HEK293 (cell line): ENCODE data around the gene ZDHHC8.

ENCODE experiments used
- CTCF ChIA-PET: fragments of 350-600 bp; formaldehyde crosslinking; extraction: SDS; loops from one replicate; lab custom pipeline; 2021; ENCODE audit warnings: antibody characterized with exemption; lab: Yijun Ruan, JAX
- POLR2A ChIA-PET: fragments of 300-600 bp; formaldehyde crosslinking; extraction: SDS; loops from one replicate; lab custom pipeline; 2020; ENCODE audit warnings: antibody characterized with exemption, inconsistent platforms; lab: Yijun Ruan, JAX
- H3K27ac ChIP-seq: fragments of 200-500 bp; sonication (Bioruptor generic); 2 replicates; pipeline ENCODE4 v1.5.1; 2014; ENCODE audit warnings: low read depth, low read length, control low read depth, inconsistent platforms; ENCODE audit errors: extremely low read depth
- H3K36me3 ChIP-seq, 2 experiments: fragments of 200-500 bp in 1 of 2; sonication (Bioruptor generic) in 1 of 2; 1 replicate in 1 of 2; 2 replicates in 1 of 2; pipeline ENCODE4 v1.5.1; 2014 to 2017; ENCODE audit warnings: inconsistent platforms in 2 of 2, low read length in 2 of 2; ENCODE audit not compliant: control insufficient read depth in 2 of 2, insufficient read depth in 1 of 2
- H3K4me1 ChIP-seq: fragments of 200-500 bp; sonication (Bioruptor generic); 2 replicates; pipeline ENCODE4 v1.5.1; 2014; ENCODE audit warnings: mild to moderate bottlenecking, low read length, inconsistent platforms; ENCODE audit not compliant: control insufficient read depth, insufficient read depth
- H3K4me3 ChIP-seq: 2 replicates; pipeline ENCODE4 v1.5.1; 2011; ENCODE audit warnings: low read depth, mild to moderate bottlenecking, control low read depth, low read length, moderate library complexity
- H3K9me3 ChIP-seq: fragments of 200-500 bp; sonication (Bioruptor generic); 2 replicates; pipeline ENCODE4 v1.5.1; 2014; ENCODE audit warnings: low read depth, low read length, inconsistent platforms; ENCODE audit not compliant: control insufficient read depth, insufficient read depth
- EGR2 ChIP-seq: fragments of 450-650 bp; formaldehyde crosslinking; IDR thresholded peaks from 2 replicates; pipeline ENCODE4 v1.5.1; 2016; ENCODE audit warnings: low read depth, missing biosample characterization, missing genetic modification characterization
- GLIS2 ChIP-seq: fragments of 450-650 bp; formaldehyde crosslinking; IDR thresholded peaks from 2 replicates; pipeline ENCODE4 v1.5.1; 2016; ENCODE audit warnings: missing biosample characterization, missing genetic modification characterization
- SP7 ChIP-seq: fragments of 450-650 bp; formaldehyde crosslinking; IDR thresholded peaks from 2 replicates; pipeline ENCODE4 v1.5.1; 2016; ENCODE audit warnings: missing biosample characterization, missing genetic modification characterization
- ZNF366 ChIP-seq: fragments of 450-650 bp; formaldehyde crosslinking; conservative IDR thresholded peaks from 2 replicates; pipeline ENCODE4 v1.5.1; 2016; ENCODE audit warnings: missing biosample characterization, missing genetic modification characterization
- ZNF416 ChIP-seq: fragments of 450-650 bp; formaldehyde crosslinking; IDR thresholded peaks from 2 replicates; pipeline ENCODE4 v1.5.1; 2016; ENCODE audit warnings: missing biosample characterization, missing genetic modification characterization
- ZNF585B ChIP-seq: fragments of 450-650 bp; formaldehyde crosslinking; IDR thresholded peaks from 2 replicates; pipeline ENCODE4 v1.5.1; 2016; ENCODE audit warnings: missing biosample characterization, missing genetic modification characterization
- ZNF629 ChIP-seq: fragments of 450-650 bp; formaldehyde crosslinking; IDR thresholded peaks from 2 replicates; pipeline ENCODE4 v1.5.1; 2017; ENCODE audit warnings: missing biosample characterization, missing genetic modification characterization
- ZNF658 ChIP-seq: fragments of 450-650 bp; formaldehyde crosslinking; IDR thresholded peaks from 2 replicates; pipeline ENCODE4; 2016; ENCODE audit warnings: missing biosample characterization, missing genetic modification characterization
- TF ChIP-seq, protein P1 (sequence below): fragments of 450-650 bp; formaldehyde crosslinking; IDR thresholded peaks from 2 replicates; pipeline ENCODE4 v1.5.1; 2017; ENCODE audit warnings: missing biosample characterization, missing genetic modification characterization
- TF ChIP-seq, protein P2 (sequence below): fragments of 450-650 bp; formaldehyde crosslinking; IDR thresholded peaks from 2 replicates; pipeline ENCODE4 v1.5.1; 2016; ENCODE audit warnings: missing biosample characterization, missing genetic modification characterization
- TF ChIP-seq, protein P3 (sequence below): fragments of 450-650 bp; formaldehyde crosslinking; IDR thresholded peaks from 2 replicates; pipeline ENCODE4 v1.5.1; 2017; ENCODE audit warnings: missing biosample characterization, missing genetic modification characterization

ZDHHC8 gene

DNA sequence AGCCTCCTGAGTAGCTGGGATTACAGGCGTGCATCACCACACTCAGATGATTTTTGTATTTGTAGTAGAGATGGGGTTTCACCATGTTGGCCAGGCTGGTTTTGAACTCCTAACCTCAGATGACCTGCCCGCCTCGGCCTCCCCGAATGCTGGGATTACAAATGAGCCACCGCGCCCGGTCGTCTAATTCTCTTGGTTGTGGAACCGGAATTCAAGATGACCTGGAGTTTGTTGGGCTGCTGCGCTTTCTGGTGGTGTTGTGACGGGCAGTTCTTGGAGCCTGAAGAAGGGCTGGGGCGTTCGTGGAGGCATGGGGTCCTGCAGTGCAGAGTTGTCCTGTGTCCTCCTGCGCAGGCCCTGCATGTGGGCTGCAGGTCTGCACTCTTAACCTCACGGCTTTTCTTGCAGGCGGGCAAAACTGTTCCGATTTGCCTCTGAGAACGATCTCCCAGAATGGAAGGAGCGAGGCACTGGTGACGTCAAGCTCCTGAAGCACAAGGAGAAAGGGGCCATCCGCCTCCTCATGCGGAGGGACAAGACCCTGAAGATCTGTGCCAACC is 9.7 kb upstream of the ZDHHC8 start:
- peaks cover 34 to 89% of the 10 kb centered on the region in 2 experiments for H3K36me3 ChIP-seq
- POLR2A ChIA-PET, result interaction anchor here (1.3 to 6.1 kb wide), 3 partner anchors 7 to 13 kb away, joined by 3 to 62 read pairs (median 6); partner anchors contain the start of gene ZDHHC8
- H3K9me3 ChIP-seq, result no peaks in the 10 kb centered on the region
- no peak for TF ChIP-seq ZNF585B (tag by site-specific recombination)
- TF ChIP-seq ZNF658 (tag by site-specific recombination), result no peak
- no peak for TF ChIP-seq EGR2 (tag by site-specific recombination)
- TF ChIP-seq ZNF366 (tag by site-specific recombination), result no peak
- no peak for TF ChIP-seq ZNF629 (tag by site-specific recombination)
- TF ChIP-seq, protein P1, sequence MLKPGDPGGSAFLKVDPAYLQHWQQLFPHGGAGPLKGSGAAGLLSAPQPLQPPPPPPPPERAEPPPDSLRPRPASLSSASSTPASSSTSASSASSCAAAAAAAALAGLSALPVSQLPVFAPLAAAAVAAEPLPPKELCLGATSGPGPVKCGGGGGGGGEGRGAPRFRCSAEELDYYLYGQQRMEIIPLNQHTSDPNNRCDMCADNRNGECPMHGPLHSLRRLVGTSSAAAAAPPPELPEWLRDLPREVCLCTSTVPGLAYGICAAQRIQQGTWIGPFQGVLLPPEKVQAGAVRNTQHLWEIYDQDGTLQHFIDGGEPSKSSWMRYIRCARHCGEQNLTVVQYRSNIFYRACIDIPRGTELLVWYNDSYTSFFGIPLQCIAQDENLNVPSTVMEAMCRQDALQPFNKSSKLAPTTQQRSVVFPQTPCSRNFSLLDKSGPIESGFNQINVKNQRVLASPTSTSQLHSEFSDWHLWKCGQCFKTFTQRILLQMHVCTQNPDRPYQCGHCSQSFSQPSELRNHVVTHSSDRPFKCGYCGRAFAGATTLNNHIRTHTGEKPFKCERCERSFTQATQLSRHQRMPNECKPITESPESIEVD (tag by site-specific recombination), result no peak
- TF ChIP-seq, all 188 proteins: peak for 0
- no peaks in the 10 kb centered on the region for H3K4me1 ChIP-seq
- CTCF ChIA-PET, result no interaction called here
- H3K4me3 ChIP-seq, result no peak overlapping the region
- peak overlapping the region; percentile 24; the same call in 1 of the 2 replicates for H3K27ac ChIP-seq

DNA sequence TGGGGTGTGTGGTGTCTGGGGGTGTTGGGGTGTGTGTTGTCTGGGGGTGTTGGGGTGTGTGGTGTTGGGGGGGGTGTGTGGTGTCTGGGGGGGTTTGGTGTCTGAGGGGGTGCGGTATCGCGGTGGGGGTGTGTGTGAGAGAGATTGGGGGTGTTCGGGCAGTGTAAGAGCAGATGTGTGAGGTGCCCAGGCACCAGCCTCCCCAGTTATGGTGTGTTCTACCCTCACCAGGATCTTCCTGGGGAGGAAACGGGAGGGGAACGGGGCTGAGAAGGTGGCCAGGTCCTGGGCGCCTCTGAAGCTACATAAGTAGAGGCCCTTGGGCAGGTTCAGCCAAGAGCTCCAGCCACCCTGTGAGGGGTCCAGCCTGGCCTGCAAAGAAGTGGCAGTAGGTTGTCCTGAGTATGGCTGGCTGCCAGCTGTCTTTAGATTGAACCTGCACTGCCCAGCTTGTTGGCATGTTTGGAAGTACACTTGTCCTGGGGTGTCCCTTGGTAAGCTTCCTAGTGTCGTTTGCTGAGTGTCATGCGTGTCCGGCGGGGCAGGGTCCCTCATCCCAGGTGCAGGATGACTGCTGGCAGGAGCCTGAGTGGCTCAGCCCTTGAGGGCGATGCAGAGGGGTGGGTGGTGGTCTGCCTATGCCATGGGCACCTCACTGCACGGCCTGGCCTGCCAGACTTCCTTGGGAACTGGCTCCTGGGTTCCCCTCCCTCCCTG is 8.1 kb upstream of the ZDHHC8 start:
- CTCF ChIA-PET, result no interaction called here
- POLR2A ChIA-PET, result interaction anchor here (1.1 kb wide), 1 partner anchor 42 kb away, joined by 3 read pairs; no protein-coding TSS in a partner anchor
- H3K27ac ChIP-seq, result no peak overlapping the region
- H3K4me1 ChIP-seq, result no peaks in the 10 kb centered on the region
- H3K9me3 ChIP-seq, result no peaks in the 10 kb centered on the region
- no peak overlapping the region for H3K4me3 ChIP-seq
- peaks cover 34 to 98% of the 10 kb centered on the region in 2 experiments for H3K36me3 ChIP-seq
- TF ChIP-seq ZNF416, result no peak
- TF ChIP-seq, protein P2, sequence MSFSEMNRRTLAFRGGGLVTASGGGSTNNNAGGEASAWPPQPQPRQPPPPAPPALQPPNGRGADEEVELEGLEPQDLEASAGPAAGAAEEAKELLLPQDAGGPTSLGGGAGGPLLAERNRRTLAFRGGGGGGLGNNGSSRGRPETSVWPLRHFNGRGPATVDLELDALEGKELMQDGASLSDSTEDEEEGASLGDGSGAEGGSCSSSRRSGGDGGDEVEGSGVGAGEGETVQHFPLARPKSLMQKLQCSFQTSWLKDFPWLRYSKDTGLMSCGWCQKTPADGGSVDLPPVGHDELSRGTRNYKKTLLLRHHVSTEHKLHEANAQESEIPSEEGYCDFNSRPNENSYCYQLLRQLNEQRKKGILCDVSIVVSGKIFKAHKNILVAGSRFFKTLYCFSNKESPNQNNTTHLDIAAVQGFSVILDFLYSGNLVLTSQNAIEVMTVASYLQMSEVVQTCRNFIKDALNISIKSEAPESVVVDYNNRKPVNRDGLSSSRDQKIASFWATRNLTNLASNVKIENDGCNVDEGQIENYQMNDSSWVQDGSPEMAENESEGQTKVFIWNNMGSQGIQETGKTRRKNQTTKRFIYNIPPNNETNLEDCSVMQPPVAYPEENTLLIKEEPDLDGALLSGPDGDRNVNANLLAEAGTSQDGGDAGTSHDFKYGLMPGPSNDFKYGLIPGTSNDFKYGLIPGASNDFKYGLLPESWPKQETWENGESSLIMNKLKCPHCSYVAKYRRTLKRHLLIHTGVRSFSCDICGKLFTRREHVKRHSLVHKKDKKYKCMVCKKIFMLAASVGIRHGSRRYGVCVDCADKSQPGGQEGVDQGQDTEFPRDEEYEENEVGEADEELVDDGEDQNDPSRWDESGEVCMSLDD (tag by site-specific recombination), result peak; percentile 12; the same call in 1 of the 2 replicates

DNA sequence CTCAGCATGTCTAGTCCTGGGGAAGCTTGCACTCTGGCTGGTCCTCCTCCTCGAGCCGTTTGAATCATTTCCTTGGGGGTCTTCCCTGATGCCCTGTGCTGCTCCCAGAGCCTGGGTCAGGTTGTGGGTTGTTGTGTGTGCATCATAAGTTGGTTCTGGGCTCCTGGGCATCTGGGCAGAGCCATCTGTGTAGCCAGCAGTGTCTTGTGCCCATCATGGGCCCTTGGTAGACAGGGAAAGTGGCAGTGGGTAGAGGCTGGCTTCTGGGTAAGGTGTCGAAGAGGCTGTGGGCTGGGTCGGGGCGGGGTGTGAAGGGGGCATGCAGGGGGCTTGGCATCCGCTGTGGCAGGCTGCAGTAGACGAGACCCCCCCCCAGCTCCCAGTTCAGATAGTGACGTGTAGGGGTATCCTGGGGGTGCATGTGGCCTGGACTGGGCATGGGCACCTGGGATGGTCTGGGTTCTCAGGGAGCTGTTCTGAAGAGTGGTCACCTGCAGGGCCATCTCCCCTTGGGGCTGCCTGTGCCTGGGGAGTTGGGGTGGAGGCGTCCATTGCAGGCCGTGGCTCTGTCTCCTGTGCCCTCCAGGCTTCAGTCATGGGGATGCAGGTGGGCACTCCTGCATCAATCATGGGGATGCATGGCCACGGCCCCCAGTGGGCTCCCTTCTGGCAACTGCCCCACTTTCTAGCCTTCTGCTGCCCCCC is 7.4 kb upstream of the ZDHHC8 start:
- ChIA-PET CTCF (no interaction called here), POLR2A (interaction anchor here (1.1 kb wide), 1 partner anchor 43 kb away, joined by 3 read pairs; no protein-coding TSS in a partner anchor)
- H3K4me3 ChIP-seq, result no peak overlapping the region
- H3K4me1 ChIP-seq, result no peaks in the 10 kb centered on the region
- no peaks in the 10 kb centered on the region for H3K9me3 ChIP-seq
- TF ChIP-seq, protein P3, sequence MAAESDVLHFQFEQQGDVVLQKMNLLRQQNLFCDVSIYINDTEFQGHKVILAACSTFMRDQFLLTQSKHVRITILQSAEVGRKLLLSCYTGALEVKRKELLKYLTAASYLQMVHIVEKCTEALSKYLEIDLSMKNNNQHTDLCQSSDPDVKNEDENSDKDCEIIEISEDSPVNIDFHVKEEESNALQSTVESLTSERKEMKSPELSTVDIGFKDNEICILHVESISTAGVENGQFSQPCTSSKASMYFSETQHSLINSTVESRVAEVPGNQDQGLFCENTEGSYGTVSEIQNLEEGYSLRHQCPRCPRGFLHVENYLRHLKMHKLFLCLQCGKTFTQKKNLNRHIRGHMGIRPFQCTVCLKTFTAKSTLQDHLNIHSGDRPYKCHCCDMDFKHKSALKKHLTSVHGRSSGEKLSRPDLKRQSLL, result no peak
- TF ChIP-seq GLIS2 (0 out of 2 replicates have a peak, but pooled peaks have one; percentile 17), SP7 (tag by site-specific recombination) (no peak)
- no peak overlapping the region for H3K27ac ChIP-seq
- H3K36me3 ChIP-seq, result peaks cover 33 to 91% of the 10 kb centered on the region in 2 experiments
